Muscle layer of duodenum (tissue), 2 donors: Measurements from ENCODE around the gene YIF1A.
A peak's percentile ranks its signal among the peaks of the same experiment; 100 is the strongest.
"Not testable (repeated sequence)": the region's sequence is repeated elsewhere in the genome, so short reads cannot be mapped to it uniquely, and the experiment has no call there.

Experiments used
- H3K27ac ChIP-seq: one replicate; pipeline ENCODE4 v1.7.0; 2013; ENCODE audit warnings: mild to moderate bottlenecking, low read length
- H3K27me3 ChIP-seq: one replicate; pipeline ENCODE4 v1.7.0; 2013; ENCODE audit warnings: low read depth, mild to moderate bottlenecking, control low read depth, low read length
- H3K36me3 ChIP-seq, 2 donors: one replicate each; pipeline ENCODE4 v1.7.0; 2013; ENCODE audit warnings: low read length in 2 of 2, control low read depth in 1 of 2, mild to moderate bottlenecking in 1 of 2; ENCODE audit not compliant: insufficient read depth in 2 of 2, control insufficient read depth in 1 of 2
- H3K4me1 ChIP-seq, 2 donors: one replicate each; pipeline ENCODE4 v1.7.0; 2013; ENCODE audit warnings: low read length in 2 of 2, mild to moderate bottlenecking in 2 of 2, control low read depth in 1 of 2, moderate library complexity in 1 of 2; ENCODE audit not compliant: insufficient read depth in 2 of 2, control insufficient read depth in 1 of 2
- H3K4me3 ChIP-seq, 2 donors: one replicate each; pipeline ENCODE4 v1.7.0; 2013; ENCODE audit warnings: low read length in 2 of 2, low read depth in 1 of 2, mild to moderate bottlenecking in 1 of 2
- H3K9me3 ChIP-seq, 2 donors: one replicate each; pipeline ENCODE4 v1.7.0; 2013; ENCODE audit warnings: low read length in 2 of 2, control low read depth in 1 of 2, mild to moderate bottlenecking in 1 of 2; ENCODE audit not compliant: control insufficient read depth in 1 of 2
- donor health status: healthy.

The YIF1A gene

DNA sequence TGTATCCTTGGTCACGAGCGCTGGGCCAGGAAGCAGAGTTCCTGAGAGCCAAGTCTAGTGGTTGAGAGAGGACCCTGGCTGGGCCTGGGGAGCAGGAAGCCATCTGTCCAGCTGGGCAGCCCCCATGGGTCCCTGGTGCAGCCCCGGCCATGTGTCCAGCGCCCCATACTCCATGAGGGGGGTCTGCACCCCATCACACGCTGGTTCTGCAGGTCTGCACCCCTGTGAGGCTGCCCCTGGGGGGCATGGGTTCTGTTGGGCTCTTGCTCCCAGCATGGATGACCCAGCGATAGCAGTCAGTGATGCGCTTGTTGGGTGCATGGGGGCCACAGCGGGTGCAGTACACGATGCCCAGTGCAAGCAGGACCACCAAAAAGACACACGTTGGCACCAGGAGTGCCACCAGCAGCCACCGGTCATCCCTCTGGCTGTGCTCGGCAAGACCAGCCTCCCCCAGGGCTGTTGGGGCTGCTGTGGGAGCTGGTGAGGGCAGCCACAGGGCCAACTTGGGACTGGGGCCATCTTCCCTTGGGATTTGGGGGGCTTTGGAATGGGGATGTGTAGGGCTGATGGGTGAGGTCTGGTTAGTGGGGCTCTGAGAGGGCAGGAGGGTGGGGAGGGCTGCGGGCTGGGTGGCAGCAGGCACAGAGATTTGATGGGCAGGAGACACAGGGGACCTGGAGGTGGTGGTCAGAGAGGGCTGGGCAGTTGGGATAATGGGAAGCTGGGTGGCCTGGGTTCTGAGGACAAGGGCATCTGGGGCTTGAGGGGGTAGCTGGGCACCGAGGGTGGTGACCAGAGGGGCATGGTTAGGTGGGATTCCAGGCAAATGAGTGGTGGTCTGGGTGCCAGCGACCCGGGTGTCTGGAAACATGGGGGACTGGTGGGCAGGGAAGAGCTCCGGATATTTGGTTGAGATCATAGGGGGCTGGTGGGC lies 25.9 kb upstream of the YIF1A start:
- Histone ChIP-seq H3K36me3 (no peaks in the 10 kb centered on the region), H3K4me3 (peak overlapping the region; percentile 65 to 73), H3K9me3 (no peaks in the 10 kb centered on the region), H3K4me1 (peaks cover 10 to 69% of the 10 kb centered on the region in 2 donors), H3K27ac (no peak overlapping the region), H3K27me3 (no peaks in the 10 kb centered on the region)

DNA sequence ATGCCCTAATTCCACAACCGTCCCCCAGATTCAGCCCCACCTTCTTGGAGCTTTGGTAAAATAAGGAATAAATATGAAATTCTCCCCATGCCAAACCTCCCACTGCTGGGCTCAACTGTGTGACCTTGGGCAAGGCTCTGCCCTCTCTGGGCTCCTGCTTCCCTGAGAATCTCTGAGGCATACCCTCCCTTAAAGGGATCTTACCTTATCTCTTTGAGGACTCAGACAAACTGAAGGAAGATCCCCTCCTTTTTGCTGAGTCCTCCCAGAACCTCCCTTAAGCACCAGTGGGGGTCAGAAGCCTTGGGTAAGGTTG lies 25.2 kb upstream of the YIF1A start:
- no peaks in the 10 kb centered on the region for H3K27me3 ChIP-seq
- H3K9me3 ChIP-seq = no peaks in the 10 kb centered on the region
- H3K4me1 ChIP-seq = peaks cover 10 to 68% of the 10 kb centered on the region in 2 donors
- peak overlapping the region; percentile 65 to 73 for H3K4me3 ChIP-seq
- no peaks in the 10 kb centered on the region for H3K36me3 ChIP-seq
- H3K27ac ChIP-seq = peak overlapping the region; percentile 19

DNA sequence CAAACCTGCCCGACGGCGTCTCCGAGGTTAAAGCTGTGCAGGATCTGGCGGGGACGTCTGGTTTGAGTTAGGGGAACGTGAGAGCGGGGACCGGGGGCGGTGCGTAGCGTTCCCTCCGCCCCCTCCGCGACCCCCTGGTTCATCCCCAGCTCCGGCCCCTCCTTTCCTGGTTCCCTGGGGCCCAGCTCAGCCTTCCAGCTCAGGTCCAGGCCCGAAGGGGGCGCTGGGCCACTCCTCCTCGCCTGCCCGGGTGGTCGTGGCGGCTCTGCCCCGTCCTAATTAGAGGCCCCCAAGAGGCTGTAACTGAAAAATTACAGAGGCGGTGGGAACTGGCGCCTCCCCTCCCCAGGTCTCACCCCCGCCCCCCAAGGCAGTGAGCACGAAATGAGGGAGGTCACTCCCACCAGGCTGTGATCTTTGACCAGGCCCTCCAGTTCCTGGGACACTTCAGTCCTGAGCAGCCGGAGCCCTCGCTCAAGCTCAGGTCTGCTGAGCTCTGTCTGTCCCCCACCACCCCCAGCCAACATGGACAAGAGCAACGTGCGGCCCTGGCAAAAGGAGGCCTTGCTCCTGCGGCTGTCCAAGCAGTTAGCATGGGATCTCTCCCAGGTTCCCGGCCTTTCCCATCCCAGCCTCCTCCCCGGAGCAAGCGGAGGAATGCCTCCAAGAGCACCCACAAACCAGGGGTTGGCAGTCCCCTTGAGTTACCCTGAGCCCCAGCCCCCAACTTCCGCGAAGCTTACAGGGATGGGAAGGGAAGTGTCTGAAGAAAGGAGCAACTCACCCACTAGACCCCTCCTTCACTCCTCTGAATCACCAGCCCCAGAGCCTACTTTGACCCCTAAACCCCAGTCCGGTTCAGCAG lies 24.6 kb upstream of the YIF1A start:
- Histone ChIP-seq H3K9me3 (no peaks in the 10 kb centered on the region), H3K4me1 (peaks cover 10 to 62% of the 10 kb centered on the region in 2 donors)

DNA sequence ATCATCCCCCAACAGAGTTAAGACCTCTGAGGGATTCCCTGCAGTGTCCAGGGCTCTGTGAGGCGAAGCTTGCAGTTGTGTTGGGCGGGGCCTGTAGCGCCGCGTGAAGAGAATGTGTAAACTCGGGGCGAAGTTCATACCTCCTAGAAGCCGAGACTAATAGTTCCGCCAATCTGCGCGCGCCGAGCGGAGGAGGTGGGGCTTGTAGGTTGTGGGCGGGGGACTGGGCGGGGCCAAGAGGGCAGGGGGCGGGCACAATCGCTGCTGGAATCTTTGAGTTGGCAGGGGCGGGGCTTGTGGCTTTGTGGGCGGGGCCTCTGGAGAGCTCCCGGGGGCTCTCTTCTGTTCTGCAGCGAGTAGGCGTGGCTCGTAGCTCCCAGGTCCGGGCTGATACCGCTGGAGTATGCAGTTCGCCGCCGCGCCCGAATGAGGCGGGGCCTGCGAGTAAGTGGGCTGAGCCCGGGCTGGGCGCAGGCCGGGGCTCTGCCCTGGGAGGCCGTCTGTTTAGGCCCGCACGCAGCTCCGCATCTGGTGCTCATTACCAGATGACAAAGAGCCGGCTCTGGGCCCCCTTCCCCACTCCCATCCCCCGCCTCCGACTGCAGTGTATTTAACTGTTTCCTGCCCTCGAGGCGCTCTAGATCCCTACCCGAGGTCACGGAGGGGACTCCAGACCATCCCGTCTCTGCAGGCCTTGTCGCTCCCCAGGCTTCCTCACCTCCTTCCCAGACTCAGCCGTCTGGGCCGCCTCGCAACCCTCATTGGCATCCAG lies 23.8 kb upstream of the YIF1A start:
- H3K9me3 ChIP-seq = no peaks in the 10 kb centered on the region
- H3K4me1 ChIP-seq = peaks cover 5 to 54% of the 10 kb centered on the region in 2 donors
- H3K36me3 ChIP-seq = no peaks in the 10 kb centered on the region
- H3K27me3 ChIP-seq = no peaks in the 10 kb centered on the region
- H3K4me3 ChIP-seq = peak overlapping the region; percentile 70 to 75
- peak overlapping the region; percentile 82 for H3K27ac ChIP-seq

More for the DNA sequence above, 24.6 kb upstream of the YIF1A start:
- H3K4me3 ChIP-seq = peak overlapping the region; percentile 65 to 73
- no peaks in the 10 kb centered on the region for H3K36me3 ChIP-seq
- H3K27ac ChIP-seq = peak overlapping the region; percentile 19
- H3K27me3 ChIP-seq = no peaks in the 10 kb centered on the region

DNA sequence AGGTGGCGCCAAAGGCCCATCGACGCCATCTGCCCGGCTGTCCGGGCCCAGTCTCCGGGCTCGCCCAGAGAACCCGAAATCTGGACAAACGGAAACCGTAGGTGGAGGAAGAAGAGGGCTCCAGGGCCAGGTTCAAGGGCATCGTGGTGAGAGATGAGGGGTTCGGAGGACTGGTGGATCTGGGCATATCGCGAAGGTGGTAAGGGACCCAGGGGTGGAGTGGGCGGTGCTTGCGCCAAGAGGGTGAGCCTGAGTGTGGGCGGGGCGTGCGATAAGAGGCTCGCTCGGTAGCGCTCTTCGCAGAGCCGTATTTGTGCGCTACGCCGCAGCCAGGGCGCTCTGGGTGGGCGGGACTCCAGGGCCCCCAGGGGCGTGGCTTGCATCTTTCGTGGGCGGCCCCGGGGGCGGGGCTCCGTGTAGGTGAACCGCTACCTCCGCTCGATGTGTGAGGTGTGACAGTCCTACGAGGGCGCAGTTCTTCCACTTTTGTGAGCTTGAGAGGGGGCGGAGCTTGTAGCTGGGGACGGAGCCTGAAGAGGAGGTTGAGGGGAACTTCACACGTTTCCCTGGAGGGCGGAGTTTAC lies 23.1 kb upstream of the YIF1A start:
- H3K9me3 ChIP-seq = no peaks in the 10 kb centered on the region
- H3K27ac ChIP-seq = peak overlapping the region; percentile 82

DNA sequence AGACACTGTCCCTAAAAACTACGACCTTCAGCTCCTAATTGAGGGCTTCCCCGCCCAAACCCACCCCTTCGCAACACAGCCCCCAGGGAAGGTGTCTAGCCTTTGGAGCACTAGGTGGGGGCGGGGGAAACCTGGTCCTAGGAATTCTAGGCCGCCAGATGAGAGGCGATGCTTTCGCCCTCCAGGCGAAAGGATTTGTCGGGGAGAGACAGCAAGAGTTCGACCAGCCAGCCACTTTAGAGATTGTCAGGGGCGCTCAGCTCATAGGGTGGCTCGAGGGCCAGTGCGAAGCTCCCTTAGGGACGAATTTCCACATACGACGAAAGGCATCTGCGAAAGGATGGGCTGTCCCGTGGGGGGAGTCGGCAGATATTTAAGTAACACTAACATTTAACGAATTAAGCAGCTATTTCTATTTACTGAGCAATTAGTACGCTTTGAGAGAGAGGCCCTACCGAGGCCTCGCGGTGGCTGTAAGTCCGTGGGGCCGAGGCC lies 22.6 kb upstream of the YIF1A start:
- Histone ChIP-seq H3K4me3 (peak overlapping the region; percentile 70 to 75), H3K27ac (peak overlapping the region; percentile 82), H3K36me3 (no peaks in the 10 kb centered on the region), H3K9me3 (no peaks in the 10 kb centered on the region), H3K27me3 (no peaks in the 10 kb centered on the region), H3K4me1 (peaks cover 0 to 42% of the 10 kb centered on the region in 2 donors)

More for the DNA sequence above, 23.1 kb upstream of the YIF1A start:
- Histone ChIP-seq H3K4me3 (peak overlapping the region; percentile 70 to 75), H3K4me1 (peaks cover 0 to 47% of the 10 kb centered on the region in 2 donors), H3K27me3 (no peaks in the 10 kb centered on the region), H3K36me3 (no peaks in the 10 kb centered on the region)

DNA sequence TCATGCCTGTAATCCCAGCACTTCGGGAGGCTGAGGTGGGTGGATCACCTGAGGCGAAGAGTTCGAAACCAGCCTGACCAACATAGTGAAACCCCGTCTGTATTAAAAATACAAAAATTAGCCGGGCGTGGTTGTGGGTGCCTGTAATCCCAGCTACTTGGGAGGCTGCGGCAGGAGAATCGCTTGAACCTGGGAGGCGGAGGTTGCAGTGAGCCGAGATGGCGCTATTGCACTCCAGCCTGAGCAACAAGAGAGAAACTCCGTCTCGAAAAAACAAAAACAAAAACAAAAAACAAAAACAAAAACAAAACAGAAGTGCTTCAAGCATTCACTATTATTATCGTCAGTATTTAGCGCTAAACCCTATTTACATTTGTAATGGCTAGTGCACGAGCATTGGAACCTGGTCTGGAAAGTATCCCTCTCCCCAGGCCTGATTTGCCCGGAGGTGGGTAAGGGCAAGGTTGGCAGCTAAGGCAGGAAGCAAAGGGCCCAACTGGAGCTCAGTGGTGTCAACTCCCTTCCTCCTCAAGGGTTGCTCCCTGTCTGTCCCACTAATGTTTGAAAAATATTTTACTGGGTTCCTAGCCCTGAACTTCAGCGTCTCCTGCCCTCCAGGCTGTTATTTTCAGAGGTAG lies 22.0 kb upstream of the YIF1A start:
- not testable (repeated sequence) for H3K27ac ChIP-seq, H3K27me3 ChIP-seq, H3K4me3 ChIP-seq, H3K36me3 ChIP-seq, H3K9me3 ChIP-seq
- H3K4me1 ChIP-seq = peaks cover 0 to 36% of the 10 kb centered on the region in 2 donors

DNA sequence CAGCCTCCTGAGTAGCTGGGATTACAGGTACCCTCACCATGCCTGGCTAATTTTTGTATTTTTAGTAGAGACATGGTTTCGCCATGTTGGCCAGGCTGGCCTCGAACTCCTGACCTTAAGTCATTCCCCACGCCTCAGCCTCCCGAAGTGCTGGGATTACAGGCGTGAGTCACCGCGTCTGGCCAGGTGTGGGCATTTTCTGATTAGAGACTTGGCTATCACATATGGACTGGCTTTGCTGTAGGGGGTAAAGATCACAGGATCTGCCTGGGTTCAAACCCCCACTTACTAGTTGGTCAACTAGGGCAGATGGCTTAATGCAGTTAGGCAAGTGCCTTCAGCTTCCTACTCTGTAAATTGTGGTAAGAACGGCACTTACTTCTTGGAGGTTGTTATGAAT lies 21.4 kb upstream of the YIF1A start:
- H3K27me3 ChIP-seq = no peaks in the 10 kb centered on the region
- H3K36me3 ChIP-seq = no peaks in the 10 kb centered on the region
- peaks cover 0 to 30% of the 10 kb centered on the region in 2 donors for H3K4me1 ChIP-seq
- no peaks in the 10 kb centered on the region for H3K9me3 ChIP-seq
- no peak overlapping the region for H3K27ac ChIP-seq
- H3K4me3 ChIP-seq = no peak overlapping the region

DNA sequence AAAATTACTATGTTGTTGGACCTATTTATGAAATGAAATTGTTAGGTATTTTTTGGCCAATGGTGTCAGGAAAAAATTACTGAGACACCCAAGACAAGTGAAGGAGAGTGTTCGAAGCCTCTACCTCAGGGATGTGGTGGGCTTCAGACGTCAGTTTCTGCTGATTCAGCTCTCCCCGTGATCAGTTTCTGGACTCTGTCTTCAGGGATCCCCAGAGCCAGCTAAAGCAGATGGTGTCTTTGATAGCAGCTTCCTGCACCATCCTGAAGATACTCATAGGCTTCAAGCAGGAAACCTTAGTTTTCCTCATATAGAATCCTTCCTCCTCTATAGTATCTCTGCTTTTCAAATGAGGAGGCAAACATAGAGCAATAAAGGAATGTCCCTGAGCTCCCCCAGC lies 20.5 kb upstream of the YIF1A start:
- Histone ChIP-seq H3K4me1 (peaks cover 0 to 22% of the 10 kb centered on the region in 2 donors), H3K36me3 (no peaks in the 10 kb centered on the region), H3K4me3 (no peak overlapping the region), H3K27ac (no peak overlapping the region), H3K9me3 (no peaks in the 10 kb centered on the region), H3K27me3 (no peaks in the 10 kb centered on the region)

DNA sequence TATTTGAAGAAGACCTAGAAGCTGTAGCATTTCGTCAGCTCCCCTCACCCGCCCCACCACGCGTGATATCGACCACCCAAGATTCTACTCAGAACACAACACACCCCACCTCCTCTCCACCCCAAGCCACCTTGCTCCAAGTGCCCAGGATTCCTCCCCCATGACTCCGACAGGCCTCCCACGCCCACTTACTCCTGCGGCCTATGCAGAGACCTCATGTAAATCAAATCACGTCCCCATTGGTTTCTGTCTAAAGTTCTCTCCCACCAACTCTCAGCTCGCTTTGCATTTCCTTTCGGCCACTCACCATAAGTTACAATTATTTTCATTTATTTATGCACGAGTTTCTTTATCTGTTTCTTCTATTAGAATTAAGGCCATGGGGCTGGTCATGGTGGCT lies 13.7 kb upstream of the YIF1A start:
- H3K27me3 ChIP-seq = no peaks in the 10 kb centered on the region
- H3K4me3 ChIP-seq = no peak overlapping the region
- no peaks in the 10 kb centered on the region for H3K36me3 ChIP-seq
- H3K27ac ChIP-seq = no peak overlapping the region
- no peaks in the 10 kb centered on the region for H3K4me1 ChIP-seq
- H3K9me3 ChIP-seq = no peaks in the 10 kb centered on the region
